Activated T-cell treated with anti-CD3 and anti-CD28 coated beads, Interleukin-2, amount 50 U/mL, for 48 hours (primary cell): ENCODE results near the gene NHLH2.

Source experiments
- DNase-seq, 2 experiments: peaks; one replicate each; pipeline ENCODE4 v3.0.0-alpha.2; 2020

NHLH2 gene

DNA sequence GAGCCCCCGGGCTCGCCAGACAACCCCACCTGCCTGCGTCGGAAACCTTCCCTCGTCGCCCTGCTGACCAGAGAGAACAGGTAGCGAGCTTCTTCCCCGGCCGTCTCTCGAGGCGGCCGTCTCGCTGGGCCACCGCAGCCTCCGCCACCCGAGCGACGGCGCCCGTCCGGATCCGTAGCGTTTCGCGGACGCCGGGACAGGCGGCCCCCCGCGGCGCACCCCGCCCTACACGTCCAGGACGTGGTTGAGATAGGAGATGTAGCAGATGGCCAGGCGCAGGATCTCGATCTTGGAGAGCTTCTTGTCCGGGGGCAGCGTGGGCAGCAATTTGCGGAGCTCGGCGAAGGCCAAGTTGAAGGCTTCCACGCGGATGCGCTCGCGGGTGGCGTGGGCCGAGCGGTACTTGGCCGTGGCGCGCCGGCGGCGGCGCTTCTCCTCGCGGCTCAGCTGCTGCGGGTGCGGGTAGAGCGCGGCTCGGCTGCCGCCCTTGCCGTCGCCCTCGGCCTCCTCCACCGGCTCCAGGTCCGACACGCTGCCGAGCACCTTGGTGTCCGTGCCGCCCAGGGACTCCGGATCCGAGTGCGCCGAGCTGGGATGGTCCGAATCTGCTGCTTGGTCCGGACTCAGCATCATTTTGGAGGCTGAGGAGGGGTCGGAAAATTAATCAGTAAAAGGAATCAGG lies 3.0 kb downstream of the NHLH2 start:
- peak in 1 of 2 experiments; percentile 22 for DNase-seq

DNA sequence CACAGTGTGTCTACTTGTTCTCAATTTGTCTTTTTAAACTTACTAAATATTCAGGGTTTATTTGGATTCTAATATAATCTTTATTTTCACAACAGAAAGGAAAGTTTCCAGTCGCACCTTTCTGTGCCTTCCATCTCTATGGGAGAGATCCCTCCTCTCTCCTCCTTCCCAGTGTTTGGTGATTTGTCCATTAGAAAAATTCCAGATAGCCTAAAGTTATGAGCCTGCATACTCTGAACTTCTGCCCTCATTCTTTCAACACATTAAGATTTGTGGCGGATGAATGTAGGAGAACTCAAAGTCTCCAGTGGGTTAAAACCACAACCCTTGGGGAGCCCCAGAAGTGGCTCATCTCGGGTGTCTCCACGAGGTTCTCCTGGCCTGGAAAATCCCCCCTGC lies 3.6 kb downstream of the NHLH2 start:
- DNase-seq, result no peak

DNA sequence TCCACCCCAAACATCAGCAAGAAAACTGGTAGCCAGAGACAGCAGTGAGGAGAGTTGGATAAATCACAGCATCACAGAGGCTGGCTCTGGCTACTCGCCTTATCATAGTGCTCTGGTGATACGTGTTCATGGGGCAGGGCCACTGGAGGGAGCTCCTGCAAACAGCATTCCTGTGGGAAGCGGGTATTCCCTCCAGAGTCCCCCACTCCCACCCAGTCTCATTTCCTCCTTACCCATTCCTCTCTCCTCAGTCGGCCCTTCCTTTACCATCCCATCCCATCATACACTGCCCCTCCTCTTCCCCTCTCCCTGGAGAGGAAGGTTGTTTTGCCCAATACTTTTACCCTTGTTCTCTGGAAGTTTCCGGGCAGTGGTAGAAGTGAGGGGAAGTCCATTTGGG lies 7.1 kb downstream of the NHLH2 start:
- DNase-seq, result no peak

DNA sequence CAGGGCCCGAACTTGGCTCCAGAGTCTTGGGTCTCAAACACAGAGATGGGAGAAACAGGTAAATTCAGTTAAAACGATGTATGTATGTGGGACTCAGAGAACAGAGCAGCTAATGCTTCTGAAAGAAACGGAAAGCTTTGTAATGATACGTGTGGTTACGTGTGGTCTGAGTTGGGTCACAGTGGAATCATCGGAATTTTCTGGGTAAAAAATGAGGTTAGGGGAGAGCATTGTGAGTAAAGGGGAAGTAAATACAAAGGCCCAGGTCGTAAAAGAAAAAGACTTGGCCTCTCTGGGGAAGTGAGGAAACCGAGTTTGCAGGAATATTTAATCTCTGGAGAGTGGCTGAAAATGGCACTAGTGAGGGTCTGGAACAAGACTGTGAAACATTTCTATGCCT lies 8.3 kb downstream of the NHLH2 start:
- no peak for DNase-seq

DNA sequence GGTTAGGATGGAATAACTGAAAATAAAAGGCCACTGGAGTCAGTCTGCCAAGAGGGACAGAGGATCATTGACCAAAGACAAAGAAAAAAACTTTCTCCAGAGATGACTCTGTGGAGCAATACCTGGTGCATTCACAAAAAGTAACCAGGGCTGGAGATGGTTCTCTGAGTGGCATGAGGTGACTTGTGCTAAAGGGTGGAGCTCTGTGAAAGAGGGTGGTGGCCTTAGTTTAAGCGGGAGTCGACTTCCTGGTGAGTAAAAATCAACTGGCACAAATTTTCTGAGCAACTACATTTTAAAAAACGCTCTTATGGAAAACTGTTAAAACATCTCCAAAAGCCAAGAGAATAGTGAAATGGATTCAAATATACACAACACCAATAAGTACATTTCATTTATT lies 10.0 kb downstream of the NHLH2 start:
- DNase-seq, result no peak

DNA sequence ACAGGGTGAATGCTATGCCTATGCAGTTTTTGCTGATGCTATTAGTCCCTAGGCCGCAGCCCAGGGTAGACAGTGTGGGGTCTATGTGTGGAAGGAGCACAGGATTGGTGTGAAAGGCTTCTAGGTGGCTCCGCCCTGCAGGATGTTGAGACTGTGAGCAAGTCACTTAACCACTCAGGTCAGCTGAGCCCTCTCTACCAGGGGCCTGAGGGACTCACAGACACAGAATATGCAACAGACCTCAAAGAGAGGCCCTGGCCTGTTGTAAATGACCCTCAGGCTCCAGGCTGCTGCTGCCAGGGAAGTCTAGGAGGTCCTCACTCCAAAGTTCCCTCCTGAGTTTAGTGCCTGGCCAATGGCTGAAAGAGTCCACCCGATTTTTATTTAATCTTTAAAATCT lies 11.0 kb downstream of the NHLH2 start:
- no peak for DNase-seq

DNA sequence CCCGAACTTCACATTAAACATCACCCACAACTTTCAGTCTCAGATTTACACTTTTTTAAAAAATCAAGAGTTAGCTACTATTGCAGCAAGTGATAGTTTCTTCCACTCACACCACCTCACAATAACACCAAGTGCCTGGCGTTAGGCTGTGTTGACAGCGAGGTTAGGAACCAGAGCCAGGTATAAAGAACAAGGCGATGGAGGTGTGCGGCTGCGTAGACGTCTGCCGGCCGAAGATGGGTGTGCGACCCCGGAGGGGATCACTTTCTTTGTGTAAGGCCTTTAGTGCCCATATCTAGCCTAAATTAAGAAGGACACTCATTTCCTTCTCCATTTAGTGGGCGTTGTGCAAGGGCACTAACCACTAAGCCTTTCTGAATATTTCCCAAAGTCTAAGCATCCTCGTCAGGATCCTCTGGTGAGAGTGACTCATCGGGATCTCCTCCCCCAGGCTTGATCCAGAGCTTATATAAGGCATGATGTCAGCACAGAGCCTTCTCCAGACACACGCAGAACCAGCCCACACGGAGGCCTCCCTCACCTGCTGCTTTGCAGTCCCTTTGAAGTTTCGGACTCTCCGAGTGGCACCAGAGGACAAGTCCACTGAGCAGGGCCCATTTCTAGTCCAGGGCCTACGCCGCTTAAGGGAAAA lies 11.8 kb downstream of the NHLH2 start:
- DNase-seq, result no peak

DNA sequence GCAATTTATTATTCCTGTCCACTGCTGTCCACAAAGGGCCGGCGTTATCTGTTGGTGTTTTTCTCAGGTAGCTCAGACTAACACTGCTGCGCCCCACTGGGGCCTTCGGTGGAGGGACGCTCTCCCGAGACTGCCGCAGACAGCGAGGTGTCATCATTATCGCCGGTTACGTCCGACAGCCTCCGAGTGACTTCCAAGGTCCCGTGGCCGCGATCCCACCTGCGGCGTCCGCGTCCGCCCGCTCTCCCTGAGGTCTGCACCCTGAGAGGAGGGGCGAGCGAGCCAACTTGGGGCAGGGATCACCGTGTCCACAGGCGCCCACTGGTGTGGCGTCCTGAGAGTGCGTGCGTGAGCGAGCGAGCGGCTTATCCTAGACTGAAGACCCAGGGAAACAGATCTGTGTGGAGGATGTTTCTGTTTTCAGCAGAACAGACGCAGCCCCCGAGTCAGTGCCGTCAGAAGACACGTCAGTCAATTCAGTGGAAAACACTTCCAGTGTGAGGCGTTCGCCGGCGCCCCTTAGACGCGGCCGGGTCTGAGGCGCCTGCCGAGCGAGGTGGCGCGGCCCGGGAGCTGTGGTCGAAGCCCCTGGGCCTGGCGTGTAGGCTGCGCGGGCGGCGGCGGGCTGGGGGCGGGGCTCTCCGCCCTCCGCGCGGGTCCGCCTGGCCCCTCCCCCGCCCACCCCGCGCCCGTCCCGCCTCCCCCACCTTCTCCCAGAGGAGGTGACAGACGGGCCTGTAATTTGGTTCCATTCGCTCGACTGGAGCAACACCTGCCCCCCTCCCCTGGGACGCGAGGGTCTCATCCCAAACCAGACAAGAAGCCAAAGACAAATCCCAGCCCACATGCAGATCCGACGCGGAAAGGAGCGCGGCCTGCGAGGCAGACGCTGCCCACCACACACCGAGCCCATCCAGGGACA lies 12.6 kb downstream of the NHLH2 start:
- DNase-seq, result peak in 1 of 2 experiments; percentile 32

DNA sequence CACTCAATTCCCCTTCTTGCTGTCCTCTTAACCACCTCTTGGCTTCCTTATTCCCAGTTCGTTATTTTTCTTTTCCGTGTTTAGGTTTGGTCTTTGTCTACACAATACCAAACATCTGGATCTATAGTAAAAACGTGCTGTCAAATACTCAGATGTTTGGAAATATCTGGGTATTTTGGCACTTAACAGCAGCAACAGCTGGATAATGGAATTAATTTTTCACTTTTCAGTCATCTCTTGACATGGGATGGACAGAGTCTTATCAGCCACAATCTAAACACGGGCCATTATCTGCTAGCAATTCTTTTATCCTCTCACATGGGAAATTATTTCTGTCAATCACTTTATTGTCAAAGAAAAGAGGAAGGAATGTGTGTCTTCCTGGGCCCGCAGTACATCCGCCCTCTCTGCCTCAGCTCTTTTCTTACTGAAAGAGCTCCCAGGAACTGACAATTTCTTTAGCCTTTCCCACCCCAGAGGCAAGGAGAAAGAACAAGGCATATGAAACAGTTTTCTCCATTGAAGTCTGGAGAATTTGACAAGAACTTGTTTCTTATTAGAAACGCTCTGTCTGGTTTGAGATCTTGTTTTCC lies 13.4 kb downstream of the NHLH2 start:
- DNase-seq, result no peak

DNA sequence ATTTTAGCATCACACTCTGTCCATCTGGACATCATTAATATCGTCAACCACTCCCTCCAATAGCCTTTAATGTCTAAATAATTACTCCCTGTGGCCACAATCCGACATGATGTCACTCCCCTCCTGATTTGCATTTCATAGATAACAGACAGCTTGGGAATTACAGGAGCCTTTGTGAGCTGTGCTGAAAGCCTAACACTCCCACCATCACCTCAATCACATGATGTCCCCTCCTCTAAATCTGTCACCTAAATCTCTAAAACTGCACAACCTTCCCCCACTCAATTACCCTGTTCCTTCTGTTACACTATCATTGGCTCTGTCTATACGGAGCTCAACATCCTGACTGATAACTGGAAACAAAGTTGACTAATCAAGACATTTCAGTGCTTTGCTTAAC lies 14.3 kb downstream of the NHLH2 start:
- DNase-seq, result no peak

DNA sequence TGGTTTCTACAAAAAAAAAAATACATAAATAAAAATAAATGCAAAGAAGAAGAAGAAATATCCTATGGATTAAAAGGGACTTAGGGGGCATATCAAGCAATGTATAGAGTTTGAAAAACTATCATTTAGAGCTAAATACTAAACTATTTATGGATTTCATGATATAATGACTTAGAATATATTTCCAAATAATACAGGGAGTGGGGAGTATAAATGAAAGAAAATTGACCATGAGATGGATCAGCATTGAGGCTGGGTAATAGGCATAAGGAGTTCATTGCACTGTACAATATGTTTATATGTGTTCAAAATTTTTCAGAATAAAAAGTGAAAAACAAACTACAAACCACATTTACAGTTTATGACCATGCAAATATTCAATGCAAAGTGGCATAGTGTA lies 18.8 kb downstream of the NHLH2 start:
- DNase-seq, result no peak

DNA sequence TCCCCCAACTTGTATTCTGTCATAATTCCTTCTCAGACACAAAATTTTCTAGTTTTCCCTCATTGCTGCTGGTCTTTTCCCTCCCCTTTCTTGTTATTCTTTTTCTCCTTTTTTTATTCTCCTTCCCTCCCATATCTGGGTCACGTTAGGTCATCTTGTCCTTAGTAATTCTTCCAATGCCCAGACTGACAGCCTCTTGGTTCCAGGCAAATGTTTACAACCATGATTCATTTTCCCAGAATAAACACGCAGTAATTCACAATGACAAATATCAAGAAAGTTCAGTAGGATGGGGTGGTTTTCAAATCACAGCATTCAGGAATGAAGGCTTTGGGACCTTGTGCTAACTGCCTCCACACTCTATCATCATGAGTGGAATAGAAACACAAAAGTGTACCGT lies 25.2 kb downstream of the NHLH2 start:
- no peak for DNase-seq

DNA sequence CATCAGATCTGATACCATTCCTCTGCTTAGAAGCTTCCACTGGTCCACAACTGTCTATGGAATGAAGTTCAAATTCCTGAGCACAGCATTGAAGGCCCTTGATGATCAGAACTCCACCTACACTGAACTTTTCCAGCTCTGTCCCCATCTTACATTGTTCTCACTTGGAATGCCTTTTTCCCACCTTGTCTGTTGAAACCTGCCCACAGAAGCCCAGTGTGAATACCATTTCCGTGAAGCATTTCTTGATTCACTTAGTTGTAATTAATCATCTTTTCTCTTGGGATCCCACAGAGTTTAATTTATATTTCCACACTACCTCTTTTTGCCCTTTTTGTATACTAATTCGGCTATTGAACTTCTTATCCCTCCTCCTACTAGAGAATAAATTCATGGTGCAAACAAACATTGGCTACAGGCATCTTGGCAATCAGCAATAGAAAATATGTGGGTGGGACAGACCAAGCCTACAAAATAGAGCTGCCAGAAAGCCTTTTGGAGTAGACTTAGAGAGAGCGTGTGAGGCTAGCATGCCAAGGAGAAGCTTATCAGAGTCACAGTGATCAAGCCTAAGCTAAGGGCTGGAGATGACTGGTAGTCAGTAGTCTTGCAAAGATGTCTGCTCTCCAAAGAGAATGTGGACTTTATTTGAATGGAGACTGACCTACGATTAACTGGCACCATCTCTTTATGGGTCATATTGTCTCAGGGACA lies 26.1 kb downstream of the NHLH2 start:
- DNase-seq, result no peak

DNA sequence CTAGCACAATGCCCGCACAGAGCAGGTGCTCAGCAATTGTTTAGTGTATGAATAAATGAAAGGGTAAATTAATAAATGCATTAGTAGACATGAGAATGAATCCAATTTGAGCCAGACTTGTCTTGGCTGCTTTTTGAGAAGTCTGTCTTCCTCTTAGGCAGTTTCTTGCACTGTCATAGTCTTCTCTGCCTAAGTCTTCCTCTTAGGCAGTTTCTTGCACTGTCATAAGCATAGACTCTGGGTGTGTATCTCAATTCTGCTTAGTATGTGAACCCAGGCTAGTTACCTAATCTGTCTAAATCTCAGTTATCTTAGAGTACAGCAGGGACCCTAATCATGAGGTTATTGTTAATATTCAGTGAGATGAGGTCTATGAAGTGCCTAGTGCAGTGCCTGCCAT lies 27.2 kb downstream of the NHLH2 start:
- no peak for DNase-seq

DNA sequence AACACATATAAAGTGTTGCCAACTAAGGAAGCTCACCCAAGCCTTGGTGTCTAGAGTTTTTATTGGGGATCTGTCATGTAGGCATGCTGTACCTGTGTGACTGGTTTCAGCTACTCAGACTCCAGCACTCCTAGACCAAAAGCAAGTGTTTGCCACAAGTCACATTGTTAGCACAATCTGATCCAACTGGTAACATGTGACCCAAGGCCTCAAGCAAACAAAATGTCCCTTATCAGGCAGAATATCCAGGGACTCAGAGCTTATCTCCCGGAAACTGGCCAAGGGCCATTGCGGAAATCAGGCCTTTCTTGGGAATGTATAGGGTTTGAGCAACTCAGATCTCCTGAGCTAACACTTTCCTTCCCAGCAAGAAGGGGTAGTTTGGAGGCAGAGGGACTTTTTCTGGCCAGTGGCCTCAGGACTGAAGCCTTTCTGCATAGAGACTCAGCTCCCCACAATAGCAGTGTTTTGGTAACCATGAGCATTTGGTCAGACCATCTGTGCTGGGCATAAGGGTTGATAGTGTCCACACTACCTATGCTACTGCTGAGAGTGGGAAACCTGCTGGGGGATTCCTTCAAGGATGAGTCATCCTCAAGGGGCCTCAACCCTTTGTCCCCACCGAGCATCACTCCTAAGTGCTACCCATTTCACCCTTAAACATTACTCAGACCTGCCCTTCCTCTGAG lies 29.6 kb downstream of the NHLH2 start:
- no peak for DNase-seq

DNA sequence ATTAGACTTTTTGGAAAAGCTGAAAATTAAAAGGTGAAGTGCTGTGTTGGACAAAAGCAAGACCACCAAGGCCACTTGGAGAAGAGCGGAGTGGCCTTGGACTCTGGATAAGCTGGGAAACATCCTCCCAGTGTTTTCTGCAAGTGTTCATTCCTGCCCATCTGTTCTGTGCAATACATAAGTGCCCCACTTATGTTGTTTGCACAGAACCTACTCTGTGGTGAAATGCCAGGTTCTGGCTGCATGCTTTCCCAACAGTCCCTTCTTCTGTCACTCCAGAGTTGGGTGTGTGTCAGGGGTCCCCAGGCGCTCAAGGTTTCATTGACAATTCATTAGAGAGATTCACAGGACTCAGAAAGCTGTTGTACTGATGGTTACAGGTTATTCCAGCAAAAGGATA lies 30.3 kb downstream of the NHLH2 start:
- no peak for DNase-seq

DNA sequence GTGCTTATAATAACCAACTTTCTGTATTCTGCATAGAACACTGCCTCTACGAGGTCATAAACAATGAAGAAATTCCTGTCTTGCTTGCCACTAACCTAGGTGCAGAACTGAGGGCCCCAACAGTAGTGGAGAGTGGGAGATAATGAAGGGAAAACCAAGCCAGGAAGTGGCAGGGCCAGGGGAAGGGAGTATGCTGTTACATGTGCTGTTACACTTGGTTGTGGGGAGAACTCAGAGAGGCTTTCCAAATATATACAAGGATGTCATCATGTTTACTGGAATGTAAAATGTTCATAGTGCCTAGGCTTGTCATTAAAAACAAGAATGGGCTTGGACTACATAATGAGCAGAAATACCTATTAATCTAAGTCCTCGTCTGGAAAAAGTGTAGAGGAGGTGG lies 31.1 kb downstream of the NHLH2 start:
- no peak for DNase-seq

DNA sequence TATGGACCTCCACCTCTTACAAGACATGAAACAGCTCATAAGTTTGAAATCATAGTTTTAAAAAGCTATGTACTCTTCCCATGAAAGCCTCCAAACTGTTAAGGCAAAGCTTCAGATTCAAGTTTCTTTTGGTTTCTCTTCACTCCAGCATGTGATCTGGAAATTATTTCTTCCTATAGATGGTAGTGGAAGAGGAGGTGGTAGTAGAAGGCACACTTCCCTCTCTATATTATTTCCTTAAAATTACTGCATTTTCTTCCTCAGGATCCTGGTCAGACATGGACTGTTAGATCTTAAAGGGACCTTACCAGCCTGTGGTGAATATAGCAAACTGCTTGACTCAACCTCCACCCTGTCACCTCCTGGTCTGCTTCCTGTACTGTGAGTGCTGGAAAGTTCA lies 31.9 kb downstream of the NHLH2 start:
- DNase-seq, result no peak

DNA sequence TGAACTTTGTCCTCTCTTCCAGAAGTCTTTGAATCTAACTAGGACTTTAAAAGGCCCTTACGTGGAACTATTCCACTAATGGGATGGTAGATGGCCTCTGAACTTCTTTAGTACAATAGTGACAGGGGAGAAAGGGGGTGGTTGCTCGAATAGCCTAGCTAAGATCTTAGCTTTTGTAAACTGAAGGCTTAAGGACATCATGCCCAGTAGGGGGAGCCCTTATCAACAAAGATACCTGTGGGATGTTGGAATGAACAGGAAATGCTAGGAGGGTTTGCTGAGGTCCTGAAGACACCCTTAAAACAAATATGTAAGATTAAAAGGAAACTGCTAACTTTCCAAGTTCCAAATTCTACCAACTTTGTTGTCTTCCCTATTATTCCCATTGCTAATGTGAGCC lies 33.2 kb downstream of the NHLH2 start:
- DNase-seq, result peak in 1 of 2 experiments; percentile 25

DNA sequence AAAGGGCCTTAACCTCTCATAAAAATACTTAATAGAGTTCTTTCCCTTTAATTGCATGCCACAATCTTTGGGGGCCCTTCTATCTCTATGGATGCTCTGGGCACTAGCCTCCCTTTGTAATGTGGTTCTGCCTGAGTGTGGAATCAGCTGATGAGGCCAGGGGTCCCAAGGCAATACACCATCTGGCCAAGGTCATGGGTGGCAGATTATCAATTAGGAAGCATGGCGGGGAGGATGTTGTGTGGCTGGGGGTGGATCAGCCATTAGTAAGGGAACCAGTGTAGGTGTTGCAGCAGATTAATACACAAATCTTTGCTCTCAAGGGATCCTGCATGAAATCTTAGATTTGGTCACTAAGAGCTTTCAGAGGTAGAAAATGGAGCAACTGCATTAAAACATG lies 35.3 kb downstream of the NHLH2 start:
- DNase-seq, result no peak

DNA sequence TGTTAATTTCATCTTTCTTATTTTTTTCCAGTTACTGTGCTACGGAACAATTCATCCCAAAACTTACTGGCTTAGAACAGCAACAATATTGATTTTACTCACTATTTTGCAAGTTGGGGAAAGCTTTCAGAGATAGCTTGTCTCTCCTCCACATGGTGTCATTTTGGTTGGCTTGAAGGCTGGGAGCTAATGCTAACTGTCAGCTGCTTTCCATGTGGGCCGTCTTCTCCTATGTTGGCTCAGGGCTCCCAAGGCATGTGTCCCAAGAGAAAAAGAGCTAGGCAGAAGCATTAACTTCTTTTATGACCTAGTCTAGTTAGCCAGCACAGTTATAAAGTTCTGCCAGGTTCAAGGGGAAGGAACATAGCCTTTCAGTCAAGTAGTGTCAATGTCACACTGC lies 38.5 kb downstream of the NHLH2 start:
- DNase-seq, result no peak

DNA sequence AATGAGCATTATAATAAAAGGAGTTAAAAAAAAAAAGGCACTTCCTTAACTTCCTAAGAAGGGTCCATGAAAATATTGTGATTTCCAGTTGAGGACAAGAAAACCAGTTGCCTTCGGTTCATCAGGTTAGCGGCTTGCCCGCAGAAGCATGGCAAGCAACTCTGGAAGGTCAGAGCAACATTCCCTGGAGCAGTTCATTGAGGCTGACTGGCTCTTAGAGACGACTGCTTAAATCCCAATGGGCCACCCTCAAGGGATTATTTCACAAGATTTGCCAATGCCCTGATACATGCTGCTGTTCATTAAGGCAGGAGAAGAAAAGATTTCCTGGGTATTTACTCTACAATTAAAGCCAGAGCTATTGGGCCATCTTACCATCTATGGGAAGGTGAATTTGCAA lies 43.4 kb downstream of the NHLH2 start:
- no peak for DNase-seq
